Upper lobe of left lung (tissue), 4 donors: ENCODE results near the gene TECPR1.

Experiments used
- EP300 ChIP-seq, 4 donors: sonication (generic); formaldehyde crosslinking; IDR thresholded peaks; one replicate each; pipeline ENCODE4 v1.5.1; 2017; ENCODE audit warnings: antibody characterized with exemption in 4 of 4, control low read depth in 2 of 4
- TF ChIP-seq, protein P1 (sequence below), 6 experiments: fragments of 450-650 bp in 4 of 6; fragments of 200-600 bp in 2 of 6; sonication (generic) in 2 of 6; IDR thresholded peaks; one replicate each; pipeline ENCODE4 v1.5.1; 2016 to 2019; ENCODE audit warnings: antibody characterized with exemption in 6 of 6

DNA sequence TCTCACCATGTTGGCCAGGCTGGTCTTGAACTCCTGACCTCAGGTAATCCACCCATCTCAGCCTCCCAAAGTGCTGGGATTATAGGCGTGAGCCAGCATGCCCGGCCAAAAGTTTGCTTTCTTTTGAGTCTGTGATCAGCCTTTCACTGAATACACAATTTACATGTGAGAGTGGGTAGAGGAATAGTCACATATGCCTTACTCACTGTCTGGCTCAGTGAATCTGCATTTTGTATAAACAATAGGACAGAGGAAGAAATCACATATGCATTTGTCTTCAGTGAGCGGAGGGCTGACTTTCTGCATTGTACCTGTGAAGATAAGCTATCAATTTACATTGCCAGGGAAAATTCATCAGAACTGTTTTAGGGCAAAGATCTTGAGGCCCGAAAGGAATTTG, 2.5 kb upstream of the TECPR1 start:
- TF ChIP-seq, protein P1, sequence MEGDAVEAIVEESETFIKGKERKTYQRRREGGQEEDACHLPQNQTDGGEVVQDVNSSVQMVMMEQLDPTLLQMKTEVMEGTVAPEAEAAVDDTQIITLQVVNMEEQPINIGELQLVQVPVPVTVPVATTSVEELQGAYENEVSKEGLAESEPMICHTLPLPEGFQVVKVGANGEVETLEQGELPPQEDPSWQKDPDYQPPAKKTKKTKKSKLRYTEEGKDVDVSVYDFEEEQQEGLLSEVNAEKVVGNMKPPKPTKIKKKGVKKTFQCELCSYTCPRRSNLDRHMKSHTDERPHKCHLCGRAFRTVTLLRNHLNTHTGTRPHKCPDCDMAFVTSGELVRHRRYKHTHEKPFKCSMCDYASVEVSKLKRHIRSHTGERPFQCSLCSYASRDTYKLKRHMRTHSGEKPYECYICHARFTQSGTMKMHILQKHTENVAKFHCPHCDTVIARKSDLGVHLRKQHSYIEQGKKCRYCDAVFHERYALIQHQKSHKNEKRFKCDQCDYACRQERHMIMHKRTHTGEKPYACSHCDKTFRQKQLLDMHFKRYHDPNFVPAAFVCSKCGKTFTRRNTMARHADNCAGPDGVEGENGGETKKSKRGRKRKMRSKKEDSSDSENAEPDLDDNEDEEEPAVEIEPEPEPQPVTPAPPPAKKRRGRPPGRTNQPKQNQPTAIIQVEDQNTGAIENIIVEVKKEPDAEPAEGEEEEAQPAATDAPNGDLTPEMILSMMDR (IDR thresholded peaks at IDR 0.05), result no peak
- no peak for TF ChIP-seq EP300 (IDR thresholded peaks at IDR 0.05)
